Fibroblast of skin of right quadriceps (primary cell): ENCODE data around the gene TRAF2.
A peak's percentile ranks its signal among the peaks of the same experiment; 100 is the strongest.
"Not testable (repeated sequence)": the region's sequence is repeated elsewhere in the genome, so short reads cannot be mapped to it uniquely, and the experiment has no call there.

Experiments
- DNase-seq: peaks from one replicate; pipeline ENCODE4 v3.0.0-alpha.2; 2013

Gene TRAF2

GRCh38 chr9:136885950-136886578 lies at the start of gene TRAF2:
TRAF2 (plus strand) TSS chr9:136886516; CDS start chr9:136898741, 12,225 bp downstream.
- DNase-seq = peak; percentile 99

DNA sequence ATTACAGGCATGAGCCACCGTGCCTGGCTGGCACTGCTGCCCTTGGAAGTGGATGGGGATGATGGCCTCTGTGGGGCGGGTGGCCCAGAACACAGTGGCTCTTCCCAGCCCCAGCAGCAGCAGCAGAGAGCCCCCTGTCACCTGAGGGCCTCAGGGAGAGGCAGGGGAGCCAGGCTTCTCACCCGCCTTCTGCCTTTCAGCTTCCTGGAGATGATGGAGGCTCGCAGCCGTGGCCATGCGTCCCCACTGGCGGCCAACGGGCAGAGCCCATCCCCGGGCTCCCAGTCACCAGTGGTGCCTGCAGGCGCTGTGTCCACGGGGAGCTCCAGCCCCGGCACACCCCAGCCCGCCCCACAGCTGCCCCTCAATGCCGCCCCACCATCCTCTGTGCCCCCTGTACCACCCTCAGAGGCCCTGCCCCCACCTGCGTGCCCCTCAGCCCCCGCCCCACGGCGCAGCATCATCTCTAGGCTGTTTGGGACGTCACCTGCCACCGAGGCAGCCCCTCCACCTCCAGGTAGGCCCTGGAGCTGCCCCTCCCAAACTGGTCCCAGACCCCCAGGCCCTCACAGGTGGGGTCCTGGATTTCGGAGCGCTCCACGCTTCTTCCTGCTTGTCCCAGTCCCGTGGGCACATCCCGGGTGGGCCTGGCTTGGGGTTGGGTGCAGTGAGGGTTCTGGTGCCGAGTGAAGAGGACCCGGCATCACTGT lies 49.0 kb upstream of the TRAF2 start:
- no peak for DNase-seq

DNA sequence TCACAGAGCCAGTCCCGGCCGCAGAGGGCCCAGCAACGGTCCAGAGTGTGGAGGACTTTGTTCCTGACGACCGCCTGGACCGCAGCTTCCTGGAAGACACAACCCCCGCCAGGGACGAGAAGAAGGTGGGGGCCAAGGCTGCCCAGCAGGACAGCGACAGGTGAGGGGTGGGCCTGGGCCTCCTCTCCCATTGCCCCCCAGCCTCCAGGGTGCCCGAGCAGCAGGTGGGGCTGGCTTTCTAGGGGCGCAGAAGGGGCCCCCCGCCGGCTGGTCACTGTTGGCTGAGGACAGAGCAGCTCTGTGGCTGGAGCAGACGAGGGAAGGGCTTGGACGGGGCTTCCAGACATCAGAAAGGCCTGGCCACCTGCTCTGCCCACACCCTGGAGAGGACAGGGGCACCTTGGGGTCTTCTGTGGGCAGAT lies 48.4 kb upstream of the TRAF2 start:
- DNase-seq = not testable (repeated sequence)

GRCh38 chr9:136838314-136839228 lies 47.7 kb upstream of the TRAF2 start:
- DNase-seq = no peak

DNA sequence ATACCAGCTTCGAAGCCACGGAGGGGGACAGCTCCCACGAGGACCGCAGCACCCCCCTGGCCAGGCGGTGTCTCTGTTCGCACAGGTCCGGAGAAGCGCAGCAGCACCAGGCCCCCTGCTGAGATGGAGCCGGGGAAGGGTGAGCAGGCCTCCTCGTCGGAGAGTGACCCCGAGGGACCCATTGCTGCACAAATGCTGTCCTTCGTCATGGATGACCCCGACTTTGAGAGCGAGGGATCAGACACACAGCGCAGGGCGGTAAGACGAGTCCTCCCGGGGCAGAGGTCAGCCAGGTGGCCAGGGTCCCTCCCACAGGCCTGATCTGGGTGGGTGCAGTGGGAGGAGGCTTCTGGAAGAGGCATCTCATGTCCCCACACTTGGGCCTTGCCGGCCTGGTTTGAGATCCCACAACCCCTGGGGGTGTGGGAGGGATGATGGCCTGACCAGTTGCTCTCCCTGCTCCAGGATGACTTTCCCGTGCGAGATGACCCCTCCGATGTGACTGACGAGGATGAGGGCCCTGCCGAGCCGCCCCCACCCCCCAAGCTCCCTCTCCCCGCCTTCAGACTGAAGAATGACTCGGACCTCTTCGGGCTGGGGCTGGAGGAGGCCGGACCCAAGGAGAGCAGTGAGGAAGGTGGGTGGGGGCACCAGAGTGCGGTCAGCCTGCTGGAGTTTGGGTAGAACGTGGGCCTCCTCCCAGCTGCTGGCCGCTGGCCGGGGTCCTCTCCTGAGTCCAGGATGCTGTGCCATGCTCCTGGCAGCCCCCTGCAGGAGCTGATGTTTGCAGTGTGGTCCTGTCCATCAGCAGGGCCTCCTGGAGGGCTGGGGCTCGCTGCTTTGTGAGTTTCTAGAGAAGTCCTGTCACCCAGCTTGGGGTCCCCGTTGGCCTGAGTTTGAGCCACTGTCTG lies 46.8 kb upstream of the TRAF2 start:
- no peak for DNase-seq

DNA sequence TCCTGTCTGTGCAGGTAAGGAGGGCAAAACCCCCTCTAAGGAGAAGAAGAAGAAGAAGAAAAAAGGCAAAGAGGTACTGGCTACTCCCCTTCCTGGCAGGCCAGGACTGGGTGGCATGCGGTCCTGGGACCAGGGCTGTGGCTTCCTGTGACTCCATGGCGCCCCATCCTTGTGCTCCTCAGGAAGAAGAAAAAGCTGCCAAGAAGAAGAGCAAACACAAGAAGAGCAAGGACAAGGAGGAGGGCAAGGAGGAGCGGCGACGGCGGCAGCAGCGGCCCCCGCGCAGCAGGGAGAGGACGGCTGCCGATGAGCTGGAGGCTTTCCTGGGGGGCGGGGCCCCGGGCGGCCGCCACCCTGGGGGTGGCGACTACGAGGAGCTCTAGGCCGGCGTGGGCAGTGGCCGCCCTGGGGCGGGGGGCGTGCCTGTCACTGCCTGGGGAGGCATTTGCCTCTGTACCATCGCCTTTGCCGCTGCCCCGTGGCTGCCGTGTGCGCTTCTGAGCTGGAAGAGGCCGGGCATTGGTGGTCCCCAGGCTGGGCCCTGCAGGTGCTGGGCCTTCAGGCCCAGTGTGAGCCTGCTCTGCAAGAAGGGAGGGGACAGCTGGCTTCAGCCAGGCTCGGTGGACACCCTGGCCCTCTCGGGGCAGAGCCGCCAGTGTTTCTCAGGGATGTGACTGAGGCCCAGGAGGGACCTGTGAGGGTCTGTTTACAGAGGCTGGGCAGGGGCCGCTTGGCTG lies 46.0 kb upstream of the TRAF2 start:
- DNase-seq = no peak

DNA sequence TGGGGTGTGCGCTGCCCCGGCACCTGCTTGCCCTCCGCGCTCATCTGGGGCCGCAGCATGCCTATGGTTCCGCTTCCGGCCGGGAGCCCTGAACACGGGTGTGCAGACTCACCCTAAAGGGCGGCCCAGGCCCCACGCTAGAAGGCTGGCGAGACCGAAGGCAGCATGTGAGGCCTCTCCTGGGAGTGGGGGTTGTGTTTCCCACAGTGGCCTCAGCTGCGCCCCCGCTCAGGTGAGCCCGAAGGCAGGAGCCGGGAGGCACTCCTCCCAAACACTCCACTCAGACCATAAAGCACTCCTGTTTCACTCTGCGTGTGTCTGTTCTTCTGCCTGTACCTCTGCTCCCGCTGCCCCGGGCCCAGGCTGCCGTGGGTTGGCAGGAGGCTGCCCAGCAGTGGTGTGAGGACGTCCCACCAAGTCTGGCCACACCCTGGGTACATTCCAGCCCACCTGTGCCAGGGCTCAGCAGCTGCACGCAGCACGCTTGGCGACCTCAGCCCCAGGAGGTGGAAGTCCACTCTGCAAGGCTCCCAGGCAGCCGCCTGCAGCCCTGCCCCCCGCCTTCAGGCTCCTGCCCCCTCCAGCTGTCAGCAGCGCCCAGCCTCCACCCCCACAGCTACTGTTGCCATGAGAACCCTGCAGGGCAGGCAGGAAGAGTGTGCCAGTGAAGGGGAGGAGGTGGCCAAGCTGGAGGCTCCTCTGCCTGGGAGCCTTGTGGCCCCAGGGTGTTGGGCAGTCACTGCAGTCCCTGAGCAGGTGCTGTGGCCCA lies 45.3 kb upstream of the TRAF2 start:
- peak; percentile 54 for DNase-seq

DNA sequence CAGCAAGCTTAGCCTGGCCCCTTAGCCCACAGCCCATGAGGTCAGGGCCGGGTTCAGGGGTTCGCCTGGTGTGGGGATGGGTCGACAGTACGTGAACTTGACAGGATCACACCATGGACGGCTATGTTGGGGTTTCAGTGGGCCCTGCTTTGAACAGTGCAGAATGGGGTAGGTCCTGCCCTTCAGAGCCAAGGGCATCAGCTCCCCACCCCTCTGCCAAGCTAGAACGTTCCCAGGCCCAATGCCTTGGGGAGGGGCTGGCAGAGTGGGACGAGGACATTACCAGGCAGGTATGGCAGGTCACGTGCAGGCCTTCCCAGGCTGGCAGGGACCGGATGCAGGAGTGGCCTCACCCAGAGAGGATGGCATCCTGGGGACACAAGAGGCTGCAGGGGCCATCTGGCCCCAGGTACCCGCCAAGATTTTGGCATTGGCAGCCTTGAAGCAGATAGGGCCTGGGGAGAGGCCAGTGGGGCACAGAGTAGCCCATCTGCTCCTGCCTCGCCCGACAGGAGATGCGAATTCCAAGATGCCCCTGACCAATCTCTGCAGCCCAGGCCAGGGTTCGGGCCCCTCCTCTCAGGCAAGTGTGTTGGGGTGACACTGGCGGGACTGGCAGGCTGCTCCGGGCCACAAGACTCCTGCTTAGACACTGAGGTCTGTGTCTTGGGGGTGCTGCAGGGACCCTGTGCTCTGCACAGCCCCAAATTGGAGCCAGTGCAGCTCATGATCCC lies 44.5 kb upstream of the TRAF2 start:
- not testable (repeated sequence) for DNase-seq

DNA sequence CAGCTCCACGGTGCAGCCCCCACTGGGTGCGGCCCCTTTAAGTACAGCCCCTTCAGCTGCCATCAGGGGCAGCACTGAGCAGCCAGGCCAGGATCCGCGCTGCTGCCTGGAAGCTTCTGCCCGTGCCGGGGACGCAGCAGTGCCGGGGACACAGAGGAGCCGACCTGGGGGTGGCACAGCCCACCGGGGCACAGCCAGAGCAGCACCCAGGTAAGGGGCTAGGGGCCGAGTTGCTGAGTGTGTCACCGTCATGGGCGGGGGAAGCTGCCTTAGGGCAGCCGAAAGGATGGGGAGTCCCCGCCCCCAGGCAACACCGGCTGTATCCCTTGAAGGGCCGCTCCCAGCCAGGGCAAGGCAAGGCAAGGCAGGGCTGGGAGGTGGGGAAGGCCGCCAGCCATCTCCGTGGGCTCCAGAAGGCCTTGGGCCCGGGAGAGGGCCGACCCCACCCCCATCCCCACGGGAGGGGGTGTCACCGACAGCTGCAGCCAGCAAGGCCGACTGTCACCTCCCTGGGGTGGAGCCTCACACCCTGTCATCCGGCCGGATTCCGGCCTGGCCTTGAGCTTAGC lies 43.9 kb upstream of the TRAF2 start, which contains the start of gene AJM1:
Gene AJM1 (plus strand): TSS at position 99 of the 569 bp plus-strand sequence. CDS start 1,937 bp downstream, outside the sequence.
- DNase-seq = peak; percentile 65

DNA sequence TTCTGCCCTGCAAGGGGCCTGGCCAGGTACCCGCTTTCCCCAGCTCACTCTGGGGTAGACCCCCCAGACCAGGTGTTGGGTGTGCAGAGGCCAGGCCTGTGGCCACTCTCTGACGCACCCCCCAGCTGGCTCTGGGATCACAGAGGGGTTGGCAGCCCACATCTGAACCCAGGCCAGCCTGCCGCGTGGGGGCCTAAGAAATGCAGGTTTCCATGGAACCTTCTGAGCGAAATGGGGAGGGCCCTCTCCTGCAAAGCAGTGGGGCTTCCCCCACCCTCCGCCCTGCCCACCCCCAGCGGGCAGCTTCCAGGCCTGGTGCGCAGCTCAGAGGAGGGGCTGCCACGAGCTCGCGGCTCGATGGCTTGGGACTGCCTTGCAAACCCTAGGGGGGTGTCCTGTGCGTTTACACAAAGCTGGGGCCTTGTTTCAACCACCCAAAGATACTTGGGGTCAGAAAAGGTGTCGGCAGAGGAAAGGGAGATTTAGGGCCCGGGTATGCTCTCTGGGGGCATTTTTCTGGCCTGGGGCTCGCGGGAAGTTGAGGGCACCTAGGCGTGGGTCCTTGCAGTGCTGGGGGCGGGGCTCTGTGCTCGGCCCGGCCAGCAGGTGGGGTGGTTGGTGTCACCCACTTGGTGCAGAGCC lies 43.0 kb upstream of the TRAF2 start:
- not testable (repeated sequence) for DNase-seq

- DNase-seq = not testable (repeated sequence)
Observed at GRCh38 chr9:136843801-136844740, 42.2 kb upstream of the TRAF2 start.

- DNase-seq = no peak
Observed at GRCh38 chr9:136844761-136845464, 41.4 kb upstream of the TRAF2 start.

- DNase-seq = no peak
Observed at GRCh38 chr9:136845465-136846260, 40.7 kb upstream of the TRAF2 start.

DNA sequence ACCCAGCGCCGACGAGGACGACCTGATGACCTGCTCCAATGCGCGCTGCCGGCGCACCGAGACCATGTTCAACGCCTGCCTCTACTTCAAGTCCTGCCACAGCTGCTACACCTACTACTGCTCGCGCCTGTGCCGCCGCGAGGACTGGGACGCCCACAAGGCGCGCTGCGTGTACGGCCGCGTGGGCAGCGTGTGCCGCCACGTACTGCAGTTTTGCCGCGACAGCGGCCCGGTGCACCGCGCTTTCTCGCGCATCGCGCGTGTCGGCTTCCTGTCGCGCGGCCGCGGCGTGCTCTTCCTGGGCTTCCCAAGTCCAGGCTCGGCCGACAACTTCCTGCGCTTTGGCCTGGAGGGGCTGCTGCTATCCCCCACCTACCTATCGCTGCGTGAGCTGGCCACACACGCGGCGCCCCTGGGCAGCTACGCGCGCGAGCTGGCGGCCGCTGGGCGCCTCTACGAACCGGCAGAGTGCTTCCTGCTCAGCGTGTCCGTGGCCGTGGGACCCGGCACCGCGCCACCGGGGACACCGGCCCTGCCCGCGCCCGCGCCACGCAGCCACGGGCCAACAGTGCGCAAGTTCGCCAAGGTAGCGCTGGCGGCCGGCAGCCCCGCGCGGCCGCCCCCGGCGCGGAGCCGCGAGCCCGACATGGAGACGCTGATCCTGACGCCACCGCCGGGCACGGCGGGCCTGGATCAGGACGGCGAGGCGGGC lies 39.8 kb upstream of the TRAF2 start:
- DNase-seq = no peak

GRCh38 chr9:136847088-136847825 lies 39.1 kb upstream of the TRAF2 start:
- peak; percentile 70 for DNase-seq
